Measurements from ENCODE around the gene SEPTIN1.

The SEPTIN1 gene

DNA sequence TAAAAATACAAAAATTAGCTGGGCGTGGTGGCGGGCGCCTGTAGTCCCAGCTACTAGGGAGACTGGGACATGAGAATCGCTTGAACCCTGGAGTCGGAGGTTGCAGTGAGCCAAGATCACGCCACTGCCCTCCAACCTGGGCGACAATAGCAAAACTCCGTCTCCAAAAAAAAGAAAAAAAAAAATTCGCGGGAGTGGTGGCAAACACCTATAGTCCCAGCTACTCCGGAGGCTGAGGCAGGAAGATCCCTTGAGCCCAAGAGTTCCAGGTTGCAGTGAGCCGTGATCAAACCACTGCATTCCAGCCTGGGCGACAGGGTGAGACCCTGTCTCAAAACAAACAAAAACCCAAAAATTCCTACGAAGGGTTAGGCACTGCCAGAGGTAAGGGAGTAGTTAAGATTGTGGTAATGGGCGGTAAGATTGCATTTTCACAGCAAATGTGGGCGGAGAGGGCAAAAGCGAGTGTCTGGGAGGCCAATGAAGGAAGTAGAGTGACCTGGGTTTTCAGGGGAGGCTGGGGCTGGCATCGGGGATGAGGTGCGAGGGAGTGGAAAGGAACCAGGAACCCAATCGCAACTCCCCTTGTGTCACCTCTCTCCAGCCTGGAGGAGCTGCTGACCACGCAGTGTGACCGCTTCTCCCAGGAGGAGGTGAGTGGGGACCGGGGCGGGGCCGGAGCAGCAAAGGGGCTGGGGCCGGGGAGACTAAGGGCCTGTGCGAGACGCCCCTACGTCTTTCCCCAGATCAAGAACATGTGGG lies 5.1 kb downstream of the SEPTIN1 start:
- no peak for DNase-seq (ENCODE audit: low spot score)

DNA sequence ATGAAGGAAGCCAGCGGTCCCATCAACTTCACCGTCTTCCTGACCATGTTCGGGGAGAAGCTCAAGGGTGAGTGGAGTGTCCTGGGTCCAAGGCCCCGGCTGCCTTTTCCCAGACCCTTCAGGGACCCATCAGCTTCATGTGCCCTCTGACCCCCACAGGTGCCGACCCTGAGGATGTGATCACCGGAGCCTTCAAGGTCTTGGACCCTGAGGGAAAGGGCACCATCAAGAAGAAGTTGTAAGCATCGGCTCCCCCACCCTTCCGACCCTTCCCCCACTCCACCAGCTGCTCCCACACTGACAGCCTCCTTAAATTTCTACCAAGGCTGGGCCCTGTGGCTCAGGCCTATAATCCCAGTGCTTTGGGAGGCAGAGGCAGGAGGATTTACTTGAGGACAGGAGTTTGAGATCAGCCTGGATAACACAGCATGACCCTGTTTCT lies 5.9 kb downstream of the SEPTIN1 start:
- no peak for DNase-seq (ENCODE audit: low spot score)

DNA sequence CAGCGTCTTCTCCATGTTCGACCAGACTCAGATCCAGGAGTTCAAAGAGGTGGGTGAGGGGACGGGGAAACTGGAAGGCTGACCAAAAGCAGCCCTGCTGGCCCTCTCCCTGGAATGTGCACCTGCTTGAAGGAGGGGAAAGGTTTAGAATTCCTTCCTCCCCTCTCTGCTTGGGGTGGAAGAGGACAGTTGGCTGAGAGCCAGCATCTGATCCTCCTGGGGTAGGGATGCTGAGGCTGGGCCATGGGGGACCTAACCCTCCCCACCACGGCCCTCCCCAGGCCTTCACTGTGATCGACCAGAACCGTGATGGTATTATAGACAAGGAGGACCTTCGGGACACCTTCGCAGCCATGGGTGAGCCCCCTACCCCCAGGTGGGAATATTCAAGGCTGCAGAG lies 6.5 kb downstream of the SEPTIN1 start:
- no peak for DNase-seq (ENCODE audit: low spot score)

DNA sequence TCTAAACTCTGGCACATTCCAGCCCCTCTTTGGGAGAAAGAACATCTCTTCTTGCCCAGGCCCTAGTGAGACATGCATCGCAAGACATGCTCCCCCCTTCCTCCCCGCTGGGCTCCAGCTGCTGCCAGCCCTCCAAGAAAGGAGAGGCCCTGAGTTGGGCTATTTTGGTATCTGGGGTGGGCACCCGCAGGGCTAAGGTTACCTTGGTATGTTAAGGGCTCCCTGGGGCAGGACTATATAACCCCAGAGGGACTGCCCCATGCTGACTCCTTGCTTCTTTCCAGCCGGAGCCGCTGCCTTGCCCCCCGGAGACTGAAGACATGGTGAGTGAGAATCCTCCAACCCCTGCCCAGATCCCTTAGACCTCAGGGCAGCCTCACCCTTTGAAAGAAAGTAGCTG lies 7.8 kb downstream of the SEPTIN1 start, which contains the start of gene MYL11:
Gene MYL11, plus strand, starts transcription at position 265 of the 400 bp plus-strand sequence. Its CDS starts 56 bp downstream, at position 321.
- no peak for DNase-seq (ENCODE audit: low spot score)

DNA sequence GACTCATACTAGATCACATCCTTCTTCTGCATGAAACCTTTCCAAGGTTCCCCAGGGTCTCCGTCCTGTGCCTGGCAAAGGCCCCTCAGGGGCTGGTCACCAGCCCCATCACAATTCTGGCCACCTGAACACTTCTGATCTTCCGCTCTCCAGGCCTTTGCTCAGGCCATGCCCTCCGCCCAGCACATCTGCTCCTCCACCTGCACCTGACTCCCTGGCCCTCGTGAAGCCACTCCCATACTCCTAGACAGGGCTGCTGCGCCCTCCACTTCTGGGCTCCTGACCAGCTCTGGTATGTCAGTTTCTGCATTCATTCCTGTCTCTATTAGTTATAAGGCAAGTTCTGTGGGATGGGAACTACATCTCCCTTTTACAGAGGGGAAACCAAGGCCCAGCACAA lies 9.6 kb downstream of the SEPTIN1 start:
- DNase-seq (ENCODE audit: low spot score): no peak

DNA sequence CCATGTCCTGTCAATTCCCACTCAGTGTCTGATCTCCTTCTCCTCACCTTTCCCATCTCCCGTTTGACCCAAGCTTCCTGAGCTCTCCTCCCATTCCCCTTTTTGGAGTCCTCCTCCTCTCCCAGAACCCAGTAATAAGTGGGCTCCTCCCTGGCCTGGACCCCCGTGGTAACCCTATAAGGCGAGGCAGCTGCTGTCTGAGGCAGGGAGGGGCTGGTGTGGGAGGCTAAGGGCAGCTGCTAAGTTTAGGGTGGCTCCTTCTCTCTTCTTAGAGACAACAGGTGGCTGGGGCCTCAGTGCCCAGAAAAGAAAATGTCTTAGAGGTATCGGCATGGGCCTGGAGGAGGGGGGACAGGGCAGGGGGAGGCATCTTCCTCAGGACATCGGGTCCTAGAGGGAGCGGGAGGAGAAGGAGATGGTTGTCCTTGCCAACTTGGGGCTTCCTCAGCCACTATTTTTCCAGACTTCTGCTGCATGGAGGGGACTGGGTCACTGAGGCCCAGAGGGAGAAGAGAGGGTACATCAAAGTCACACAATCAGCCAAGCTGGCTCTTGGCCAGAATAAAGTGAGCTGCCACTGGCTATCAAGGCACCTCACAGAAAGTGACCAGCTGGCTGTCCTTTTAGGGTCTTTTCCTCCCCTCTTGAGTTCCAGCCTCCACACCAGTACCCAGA lies 10.2 kb downstream of the SEPTIN1 start:
- DNase-seq (ENCODE audit: low spot score): no peak

DNA sequence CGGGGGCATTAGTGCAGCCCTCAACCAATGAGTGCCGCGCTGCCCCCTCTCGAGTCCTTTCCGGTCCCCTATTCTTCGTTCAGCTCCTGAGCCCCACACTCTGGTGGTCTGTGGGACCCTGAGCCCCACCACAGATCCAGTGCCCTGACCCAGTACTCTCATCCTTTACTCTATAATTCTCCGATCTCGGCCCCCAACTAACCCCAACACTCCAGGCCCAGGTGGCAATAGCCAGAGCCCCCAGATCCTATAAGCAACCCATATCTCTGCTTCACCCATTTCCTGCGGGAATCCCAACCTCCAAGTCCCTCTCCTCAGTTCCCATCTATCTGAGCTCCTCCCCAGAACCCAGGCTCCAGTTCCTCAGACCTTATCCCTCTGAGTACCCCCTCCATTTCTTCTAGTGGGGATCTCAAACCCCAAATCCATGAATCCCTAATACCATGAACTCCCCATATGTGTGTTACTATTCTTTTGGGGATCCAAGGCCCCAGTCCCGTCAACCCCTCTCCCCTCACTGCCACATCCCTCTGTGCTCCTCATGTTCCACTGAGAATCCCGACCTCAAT lies 11.0 kb downstream of the SEPTIN1 start:
- no peak for DNase-seq (ENCODE audit: low spot score)

DNA sequence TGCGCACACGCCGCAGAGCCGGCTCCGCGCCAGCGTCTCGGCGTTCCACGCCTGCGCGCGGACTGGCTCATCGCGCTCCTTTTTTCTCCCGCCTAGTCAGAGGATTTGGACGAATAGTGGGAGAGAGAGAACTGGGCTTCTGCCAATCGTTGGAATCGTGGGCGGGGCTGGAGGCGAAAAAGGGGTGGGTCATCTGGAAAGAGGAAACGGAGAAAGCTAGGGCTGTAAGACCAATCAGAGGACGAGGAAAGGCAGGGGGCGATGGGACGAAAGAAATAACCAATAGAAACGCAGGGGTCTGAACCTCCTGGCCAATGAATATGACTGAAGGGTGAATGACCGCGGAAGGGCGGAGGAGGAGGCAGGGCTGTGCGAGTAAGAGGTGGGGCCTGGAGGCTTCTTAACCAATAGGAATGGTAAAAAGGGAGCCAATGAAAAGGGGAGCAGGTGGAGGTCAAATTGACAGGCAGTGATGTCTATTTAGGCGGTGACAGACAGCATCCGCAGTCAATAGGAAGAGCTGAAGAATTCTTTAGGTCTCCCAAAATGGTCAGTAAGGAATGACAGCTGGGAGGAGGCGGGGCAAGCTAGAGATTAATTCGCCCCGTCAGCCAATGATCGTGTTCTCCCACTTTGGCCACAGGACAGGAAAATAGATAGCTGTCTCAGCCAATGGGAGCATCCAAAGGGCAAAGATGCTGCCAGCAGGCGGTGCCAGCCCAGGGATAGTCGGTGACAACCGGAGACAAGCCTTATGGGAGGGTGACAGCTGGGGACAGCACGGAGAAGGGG lies 11.7 kb downstream of the SEPTIN1 start, which contains the start of gene TBC1D10B:
Gene TBC1D10B, minus strand, starts transcription at position 39 of the 792 bp plus-strand sequence. CDS start 311 bp downstream, outside the sequence.
- peak; percentile 98 for DNase-seq (ENCODE audit: low spot score)

DNA sequence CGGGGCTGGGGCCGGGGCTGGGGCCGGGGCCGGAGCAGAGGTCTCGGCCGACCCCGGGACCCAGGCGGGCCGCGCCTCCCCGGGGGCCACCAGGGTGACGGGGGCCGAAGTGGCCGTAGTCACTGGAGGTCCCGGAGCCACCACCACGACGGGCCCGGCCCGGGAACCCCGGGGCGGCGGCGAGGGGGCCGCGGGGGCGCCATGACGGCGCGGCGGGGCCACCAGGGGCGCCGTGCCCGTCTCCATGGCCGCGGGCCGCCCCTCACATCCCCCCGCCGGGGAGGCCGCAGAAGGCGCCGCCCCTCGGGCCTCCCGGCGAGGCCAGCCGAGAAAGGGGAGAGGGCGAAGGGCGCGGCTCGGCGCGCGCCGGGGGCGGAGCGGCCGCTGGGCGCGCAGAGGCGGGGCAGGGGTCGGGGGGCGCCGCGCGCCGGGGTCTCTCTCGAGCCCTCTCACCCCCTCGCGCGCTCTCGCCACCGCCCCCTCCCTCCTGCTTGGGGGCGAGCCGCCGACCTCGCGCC lies 12.4 kb downstream of the SEPTIN1 start:
- DNase-seq (ENCODE audit: low spot score): no peak

DNA sequence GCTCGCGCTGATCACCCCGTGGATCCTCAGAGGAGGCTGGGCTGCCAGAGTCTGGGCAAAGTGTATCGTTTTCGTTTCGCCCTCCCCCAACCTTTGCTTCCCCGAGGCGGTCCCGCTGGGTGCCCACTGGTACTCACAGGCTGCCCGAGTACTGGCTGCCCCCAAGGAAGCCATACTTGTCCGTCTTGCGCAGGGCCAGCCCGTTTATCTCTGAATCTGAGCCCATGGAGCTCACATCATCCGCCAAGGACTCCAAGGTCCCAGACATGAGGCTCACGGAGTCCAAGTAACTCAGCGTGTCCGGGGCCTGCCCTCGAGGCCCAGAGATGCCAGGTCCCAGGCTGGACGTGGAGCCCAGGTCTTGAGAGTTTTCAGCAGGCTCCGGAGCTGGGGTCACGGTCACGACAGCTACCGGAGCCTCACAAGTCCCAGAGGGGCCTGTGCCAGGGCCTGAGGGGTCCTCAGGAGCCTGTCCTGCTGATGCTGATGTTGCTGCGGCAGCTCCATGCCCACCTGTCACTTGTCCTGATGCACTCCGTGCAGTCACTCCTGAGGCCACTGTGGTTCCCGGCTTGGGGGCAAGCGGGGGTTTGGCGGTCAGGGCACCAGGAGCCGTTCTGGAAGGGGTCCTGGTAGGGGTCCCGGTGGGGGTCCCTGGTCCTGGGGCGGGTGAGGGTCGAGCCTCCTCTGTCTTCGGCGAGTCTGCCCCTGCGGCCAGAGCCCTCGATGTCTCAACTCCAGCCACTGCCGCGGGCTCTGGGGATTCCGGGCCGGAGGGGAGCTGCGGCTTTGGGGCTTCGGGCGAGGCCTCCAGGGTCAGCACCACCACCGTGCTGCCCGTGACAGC lies 13.0 kb downstream of the SEPTIN1 start:
- DNase-seq (ENCODE audit: low spot score): no peak

DNA sequence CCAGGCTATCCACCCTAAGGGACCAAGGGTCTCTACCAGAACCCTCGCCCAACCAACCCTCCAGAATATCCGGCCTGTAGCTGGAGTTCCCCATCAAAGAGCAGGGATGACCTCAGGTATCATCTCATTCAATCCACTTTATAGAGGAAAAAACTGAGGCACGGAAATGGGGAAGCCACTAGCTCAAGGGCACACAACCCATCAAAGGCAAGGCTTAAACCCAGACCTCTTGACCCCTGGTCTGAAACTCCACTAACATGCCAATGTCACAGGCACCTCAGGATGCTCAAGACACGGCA lies 13.6 kb downstream of the SEPTIN1 start:
- DNase-seq (ENCODE audit: low spot score): no peak

DNA sequence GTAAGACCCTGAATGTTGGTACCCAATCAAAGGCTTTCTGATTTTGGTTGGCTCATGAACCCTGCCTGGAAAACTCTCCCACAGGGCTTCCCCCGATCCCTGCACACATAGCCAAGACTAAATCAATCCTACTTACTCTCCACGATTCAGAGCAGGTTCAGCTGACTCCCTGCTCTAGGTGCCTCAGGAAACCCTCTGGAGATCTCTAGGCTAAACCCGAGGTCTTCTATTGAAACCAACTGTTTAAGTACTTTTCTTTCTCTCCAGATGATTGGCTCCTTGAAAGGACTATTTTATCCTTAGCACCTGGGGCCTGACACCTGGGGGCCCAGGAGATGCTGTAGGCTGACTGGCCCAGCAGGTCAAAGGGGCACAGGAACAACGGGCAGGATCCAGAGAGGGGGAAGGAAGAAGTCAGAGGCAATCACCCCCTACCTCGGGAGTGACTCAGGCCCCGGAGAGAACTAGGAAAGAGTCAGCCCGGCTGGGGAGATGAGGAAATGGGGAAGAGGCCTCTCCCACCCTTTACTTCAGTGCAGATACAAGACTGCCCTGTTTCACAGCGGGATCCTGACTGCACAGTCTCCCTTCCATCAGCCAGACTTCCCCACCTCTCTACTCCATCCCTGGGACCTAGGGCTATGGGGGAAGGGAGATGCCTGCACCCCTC lies 14.1 kb downstream of the SEPTIN1 start:
- peak; percentile 64 for DNase-seq (ENCODE audit: low spot score)

DNA sequence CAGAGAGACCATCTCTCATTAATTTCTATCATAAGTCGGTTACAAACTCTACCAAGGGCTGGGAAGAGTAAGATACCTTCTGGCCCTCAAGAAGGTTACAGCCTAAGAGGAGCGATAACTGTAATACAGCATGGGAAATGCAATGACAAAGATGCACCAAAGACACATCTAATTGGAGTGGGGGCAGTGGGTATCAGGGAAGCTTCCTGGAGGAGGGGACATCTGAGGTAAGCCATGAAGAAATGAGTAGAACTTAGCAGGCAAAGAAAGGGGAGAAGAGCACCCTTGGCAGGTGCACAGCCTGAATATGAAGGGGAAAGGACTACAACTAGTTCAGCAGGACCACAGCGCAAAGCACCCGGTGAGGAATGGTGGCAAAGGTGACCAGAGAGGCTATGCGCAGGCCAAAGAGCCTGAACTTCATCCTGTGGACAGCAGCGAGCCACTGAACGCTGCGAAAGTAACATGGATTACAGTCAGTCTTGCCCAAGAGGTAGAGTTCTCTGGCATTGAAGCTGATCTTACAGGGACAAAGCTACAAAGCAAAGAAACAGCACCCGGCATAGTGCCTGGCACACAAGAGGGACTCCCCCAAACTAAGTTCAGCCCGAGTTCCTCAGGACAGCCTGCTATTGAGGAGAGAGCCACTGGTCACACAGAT lies 14.9 kb downstream of the SEPTIN1 start:
- no peak for DNase-seq (ENCODE audit: low spot score)

DNA sequence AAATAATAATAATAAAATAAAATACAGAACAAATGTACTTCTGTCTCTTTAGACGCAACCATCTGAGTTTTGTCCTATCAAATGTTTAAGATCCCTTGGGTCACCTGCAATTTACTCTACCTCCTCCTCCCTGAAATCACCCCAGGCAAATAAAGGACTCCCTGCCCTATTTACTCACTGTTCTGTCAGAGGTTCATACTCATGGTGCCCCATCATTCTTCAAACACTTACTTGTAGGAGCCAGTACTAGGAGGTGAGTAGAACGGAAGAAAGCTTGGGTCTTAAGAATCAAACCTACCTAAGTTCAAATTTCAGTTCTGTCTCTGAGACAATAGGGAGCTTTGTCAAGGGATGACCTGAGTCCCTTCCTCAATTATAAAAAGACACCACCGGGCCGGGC lies 15.8 kb downstream of the SEPTIN1 start:
- no peak for DNase-seq (ENCODE audit: low spot score)

DNA sequence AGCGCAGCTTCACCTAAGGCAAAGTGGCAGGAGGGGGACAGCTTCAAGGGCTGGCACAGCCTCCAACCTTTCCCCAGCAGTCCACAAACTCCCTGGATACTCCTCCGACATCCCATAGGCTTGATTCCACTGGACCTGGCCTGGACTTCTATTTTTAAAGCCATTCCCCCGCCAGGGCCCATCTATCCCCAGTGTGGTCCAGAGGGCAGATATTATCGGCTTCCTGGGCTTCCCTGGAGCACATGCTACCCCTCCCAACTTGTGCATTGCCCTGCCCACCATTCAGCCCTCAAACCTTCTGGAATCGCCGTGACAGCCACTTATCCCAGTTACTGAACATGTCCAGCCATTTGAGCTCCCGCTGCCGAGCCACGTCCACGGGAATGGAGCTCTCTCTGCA lies 17.2 kb downstream of the SEPTIN1 start:
- DNase-seq (ENCODE audit: low spot score): no peak

DNA sequence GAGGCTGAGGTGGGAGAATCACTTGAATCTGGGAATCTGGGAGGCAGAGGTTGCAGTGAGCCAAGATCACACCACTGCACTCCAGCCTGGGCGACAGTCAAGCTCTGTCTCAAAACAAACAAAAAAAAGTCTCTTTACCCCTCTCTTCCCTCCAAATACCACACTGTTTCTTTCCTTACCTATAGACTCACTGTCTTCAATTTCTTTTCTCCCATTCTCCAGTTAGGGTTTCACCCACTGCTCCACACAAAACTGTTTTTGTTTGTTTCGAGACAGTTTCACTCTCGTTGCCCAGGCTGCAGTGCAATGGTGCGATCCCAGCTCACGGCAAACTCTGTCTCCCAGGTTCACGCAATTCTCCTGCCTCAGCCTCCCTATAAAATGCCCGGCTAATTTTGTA lies 21.2 kb downstream of the SEPTIN1 start:
- no peak for DNase-seq (ENCODE audit: low spot score)

DNA sequence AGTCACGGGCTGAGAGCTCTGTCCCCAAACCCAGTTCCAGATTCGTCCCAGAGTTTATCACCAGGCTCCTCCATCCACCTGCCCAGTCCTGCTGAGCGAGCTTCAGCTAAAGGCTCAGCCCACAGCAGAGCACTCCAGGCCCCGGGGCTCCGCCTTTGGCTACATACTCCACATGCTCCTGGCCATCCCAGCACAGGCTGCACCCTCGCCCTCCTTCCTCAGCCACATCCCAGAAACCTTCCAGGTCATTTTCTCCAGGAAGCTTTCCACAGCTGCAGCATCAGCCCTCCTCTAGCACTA lies 22.5 kb downstream of the SEPTIN1 start:
- no peak for DNase-seq (ENCODE audit: low spot score)

DNA sequence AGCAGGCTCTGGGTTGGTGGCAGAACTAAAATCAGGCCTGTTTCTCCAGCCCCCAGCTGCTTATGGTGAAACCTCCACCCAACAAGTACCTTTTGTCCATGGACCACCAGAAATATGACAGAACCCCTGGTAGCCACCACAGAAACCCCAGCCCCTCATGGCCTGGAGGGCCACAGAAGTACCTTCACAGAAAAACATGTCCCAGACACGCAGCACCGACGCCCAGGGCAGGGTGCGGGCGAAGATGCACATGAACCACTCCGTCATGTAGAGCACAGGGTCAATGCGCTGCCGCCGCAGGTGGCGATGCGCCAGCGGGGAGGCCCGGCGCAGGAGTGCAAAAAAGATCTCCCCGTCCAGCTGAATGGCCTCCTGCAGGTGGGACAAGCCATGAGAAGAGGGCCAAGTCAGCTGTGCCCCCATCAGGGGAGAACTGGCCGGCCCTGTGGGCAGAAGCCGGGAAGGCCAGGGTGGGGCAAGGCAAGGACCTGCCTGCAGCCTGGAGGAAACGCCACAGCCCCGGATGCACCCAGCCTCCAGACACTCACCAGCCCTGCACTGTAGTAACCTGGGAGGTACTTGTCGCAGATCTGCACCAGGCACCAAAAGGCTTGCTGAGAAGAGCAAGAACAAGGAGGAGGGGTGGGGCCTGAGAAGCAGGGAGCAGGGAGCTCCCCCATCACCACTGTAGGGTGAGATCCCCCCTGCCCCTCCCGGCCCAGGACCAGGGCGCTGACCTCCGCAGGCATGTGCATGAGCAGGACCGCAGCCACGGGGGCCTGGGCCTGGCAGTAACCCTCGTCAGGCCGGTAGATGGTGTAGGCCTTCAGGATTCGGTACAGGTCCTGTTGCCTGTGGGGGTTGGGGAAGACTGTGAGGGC lies 23.1 kb downstream of the SEPTIN1 start:
- DNase-seq (ENCODE audit: low spot score): no peak

DNA sequence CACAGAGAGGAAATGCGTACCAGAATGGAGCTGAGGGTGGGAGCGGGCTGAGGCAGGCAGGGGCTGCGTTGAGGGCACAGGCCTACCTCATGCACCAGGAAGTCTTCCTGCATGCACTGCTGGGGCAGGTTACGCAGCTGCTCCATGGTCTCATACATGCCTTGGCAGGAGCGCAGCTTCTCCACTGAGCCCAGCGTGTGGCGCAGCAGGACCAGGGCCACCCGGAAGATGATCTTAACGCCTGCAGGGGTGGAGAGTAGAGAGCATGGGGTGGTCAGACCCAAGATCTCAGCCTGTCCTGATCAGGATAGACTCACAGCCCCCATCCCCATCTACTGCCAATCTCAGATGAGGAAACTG lies 23.8 kb downstream of the SEPTIN1 start:
- no peak for DNase-seq (ENCODE audit: low spot score)
